ENCODE results near the gene ZSWIM4.

The ZSWIM4 gene

GRCh38 chr19:13860679-13861391 is 65.6 kb downstream of the ZSWIM4 start:
- no peak overlapping the region for H3K4me3 ChIP-seq (ENCODE audit: low read depth, low read length)
- TF ChIP-seq, protein P1, sequence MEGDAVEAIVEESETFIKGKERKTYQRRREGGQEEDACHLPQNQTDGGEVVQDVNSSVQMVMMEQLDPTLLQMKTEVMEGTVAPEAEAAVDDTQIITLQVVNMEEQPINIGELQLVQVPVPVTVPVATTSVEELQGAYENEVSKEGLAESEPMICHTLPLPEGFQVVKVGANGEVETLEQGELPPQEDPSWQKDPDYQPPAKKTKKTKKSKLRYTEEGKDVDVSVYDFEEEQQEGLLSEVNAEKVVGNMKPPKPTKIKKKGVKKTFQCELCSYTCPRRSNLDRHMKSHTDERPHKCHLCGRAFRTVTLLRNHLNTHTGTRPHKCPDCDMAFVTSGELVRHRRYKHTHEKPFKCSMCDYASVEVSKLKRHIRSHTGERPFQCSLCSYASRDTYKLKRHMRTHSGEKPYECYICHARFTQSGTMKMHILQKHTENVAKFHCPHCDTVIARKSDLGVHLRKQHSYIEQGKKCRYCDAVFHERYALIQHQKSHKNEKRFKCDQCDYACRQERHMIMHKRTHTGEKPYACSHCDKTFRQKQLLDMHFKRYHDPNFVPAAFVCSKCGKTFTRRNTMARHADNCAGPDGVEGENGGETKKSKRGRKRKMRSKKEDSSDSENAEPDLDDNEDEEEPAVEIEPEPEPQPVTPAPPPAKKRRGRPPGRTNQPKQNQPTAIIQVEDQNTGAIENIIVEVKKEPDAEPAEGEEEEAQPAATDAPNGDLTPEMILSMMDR (IDR thresholded peaks at IDR 0.05; ENCODE audit: borderline replicate concordance, insufficient read depth, low read depth, low read length) = no peak

- H3K4me3 ChIP-seq (ENCODE audit: low read depth, low read length) = peak overlapping the region; percentile 56
- TF ChIP-seq, protein P1 (IDR thresholded peaks at IDR 0.05; ENCODE audit: borderline replicate concordance, insufficient read depth, low read depth, low read length) = no peak
These were observed 66.1 kb downstream of the ZSWIM4 start for GRCh38 chr19:13861392-13861713.

GRCh38 chr19:13861714-13862531 is 66.7 kb downstream of the ZSWIM4 start:
- peak overlapping the region; percentile 56 for H3K4me3 ChIP-seq (ENCODE audit: low read depth, low read length)
- TF ChIP-seq, protein P1 (IDR thresholded peaks at IDR 0.05; ENCODE audit: borderline replicate concordance, insufficient read depth, low read depth, low read length) = peak; percentile 93

DNA sequence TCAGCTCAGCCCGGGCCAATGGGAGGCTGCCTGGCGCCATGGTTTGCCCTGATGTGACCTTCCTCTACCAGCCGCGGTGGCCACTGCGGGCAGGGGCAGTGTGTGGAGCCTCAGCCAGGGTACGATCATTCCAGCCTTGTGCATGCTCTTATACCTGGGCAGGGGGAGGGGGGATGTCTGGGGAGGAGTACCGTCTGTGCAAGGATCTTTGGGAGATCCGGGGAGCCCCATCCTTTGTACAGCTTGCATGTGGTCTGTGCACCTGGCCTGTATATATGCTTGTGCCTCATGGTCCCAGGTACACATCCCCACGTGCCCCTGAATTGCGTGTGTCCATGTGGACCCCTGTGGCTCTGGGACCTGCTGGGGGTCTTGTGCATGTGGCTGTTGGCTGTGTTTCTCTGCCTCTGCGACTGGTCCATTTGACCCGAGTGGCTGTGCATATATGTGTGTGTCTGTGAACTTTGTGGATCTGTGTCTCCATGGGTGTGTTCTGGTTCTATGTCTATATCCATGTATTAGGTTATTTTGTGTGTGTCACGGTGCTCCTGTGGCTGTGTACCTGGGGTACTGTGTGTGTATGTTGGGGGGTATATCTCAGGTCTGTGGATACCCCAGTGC is 68.9 kb downstream of the ZSWIM4 start:
- TF ChIP-seq, protein P1 (IDR thresholded peaks at IDR 0.05; ENCODE audit: borderline replicate concordance, insufficient read depth, low read depth, low read length) = no peak
- H3K4me3 ChIP-seq (ENCODE audit: low read depth, low read length) = no peak overlapping the region

DNA sequence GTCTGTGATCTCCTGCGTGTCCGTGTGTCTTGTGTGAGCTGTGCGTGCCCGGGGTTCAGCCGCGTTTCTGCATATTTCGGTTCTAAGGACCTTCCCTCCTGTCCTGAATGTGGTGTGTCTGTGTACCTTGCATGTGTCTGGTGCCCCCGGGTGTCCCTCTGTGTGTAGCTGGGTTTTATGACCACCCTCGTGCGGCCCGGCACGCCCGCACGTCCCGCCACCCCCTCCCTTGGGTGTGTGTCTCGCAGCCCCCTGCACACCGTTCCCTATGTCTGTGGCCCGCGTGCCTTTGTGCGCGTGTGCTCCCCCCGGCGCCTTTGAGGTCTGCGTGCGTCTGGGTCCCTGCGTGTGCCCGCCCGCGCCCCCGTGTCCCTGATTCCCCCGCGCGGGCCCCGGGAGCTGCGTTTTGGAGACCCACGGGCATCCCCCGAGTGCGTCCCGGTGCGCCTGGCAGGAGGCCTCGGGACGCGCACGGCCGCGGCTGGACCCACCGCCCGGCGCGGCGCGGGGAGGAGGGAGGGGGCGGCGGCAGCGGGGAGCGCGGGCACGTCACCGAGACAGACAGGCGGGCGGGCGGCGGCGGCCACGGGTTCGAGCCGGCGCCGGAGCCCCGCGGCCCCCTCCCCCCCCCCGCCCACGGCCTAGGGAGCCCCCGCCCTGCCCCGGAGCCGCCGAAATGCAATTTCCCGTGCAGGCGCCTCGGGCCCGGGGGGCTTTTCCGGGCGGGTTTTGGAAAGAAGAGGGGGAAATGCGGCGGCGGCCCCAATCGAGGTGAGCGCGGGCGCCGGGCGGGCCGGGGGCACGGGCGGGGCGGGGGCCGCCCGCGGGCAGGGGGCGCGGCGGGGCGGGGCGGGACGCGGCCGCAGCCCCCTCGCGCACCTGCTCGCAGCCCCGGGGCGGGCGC is 69.7 kb downstream of the ZSWIM4 start:
- H3K4me3 ChIP-seq (ENCODE audit: low read depth, low read length) = peak overlapping the region; percentile 45
- TF ChIP-seq, protein P1 (IDR thresholded peaks at IDR 0.05; ENCODE audit: borderline replicate concordance, insufficient read depth, low read depth, low read length) = no peak

GRCh38 chr19:13865571-13866462 is 70.6 kb downstream of the ZSWIM4 start:
- TF ChIP-seq, protein P1 (IDR thresholded peaks at IDR 0.05; ENCODE audit: borderline replicate concordance, insufficient read depth, low read depth, low read length) = no peak
- peak overlapping the region; percentile 45 for H3K4me3 ChIP-seq (ENCODE audit: low read depth, low read length)
